ENCODE data around the gene GSTA3.

DNA sequence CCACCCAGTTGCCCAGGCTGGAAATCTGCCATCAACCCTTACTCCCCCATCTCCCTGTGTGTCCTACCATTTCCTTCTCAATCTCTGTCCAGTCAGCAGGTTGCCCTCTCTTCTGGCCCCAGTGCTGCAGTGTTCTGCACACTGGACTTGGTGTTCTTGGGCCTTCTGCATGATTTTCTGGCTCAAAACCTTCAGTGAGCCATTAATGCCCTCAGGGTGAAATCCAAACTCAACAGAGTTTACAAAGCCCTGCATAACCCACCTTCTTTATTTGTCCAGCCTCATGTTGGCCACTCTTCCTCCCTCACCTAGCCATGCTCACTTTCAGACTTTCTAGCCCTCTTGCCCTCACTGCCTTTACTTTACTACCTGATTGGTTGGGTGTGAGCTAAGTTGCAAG, 5.0 kb upstream of the GSTA3 start:
- TF ChIP-seq, protein P1, sequence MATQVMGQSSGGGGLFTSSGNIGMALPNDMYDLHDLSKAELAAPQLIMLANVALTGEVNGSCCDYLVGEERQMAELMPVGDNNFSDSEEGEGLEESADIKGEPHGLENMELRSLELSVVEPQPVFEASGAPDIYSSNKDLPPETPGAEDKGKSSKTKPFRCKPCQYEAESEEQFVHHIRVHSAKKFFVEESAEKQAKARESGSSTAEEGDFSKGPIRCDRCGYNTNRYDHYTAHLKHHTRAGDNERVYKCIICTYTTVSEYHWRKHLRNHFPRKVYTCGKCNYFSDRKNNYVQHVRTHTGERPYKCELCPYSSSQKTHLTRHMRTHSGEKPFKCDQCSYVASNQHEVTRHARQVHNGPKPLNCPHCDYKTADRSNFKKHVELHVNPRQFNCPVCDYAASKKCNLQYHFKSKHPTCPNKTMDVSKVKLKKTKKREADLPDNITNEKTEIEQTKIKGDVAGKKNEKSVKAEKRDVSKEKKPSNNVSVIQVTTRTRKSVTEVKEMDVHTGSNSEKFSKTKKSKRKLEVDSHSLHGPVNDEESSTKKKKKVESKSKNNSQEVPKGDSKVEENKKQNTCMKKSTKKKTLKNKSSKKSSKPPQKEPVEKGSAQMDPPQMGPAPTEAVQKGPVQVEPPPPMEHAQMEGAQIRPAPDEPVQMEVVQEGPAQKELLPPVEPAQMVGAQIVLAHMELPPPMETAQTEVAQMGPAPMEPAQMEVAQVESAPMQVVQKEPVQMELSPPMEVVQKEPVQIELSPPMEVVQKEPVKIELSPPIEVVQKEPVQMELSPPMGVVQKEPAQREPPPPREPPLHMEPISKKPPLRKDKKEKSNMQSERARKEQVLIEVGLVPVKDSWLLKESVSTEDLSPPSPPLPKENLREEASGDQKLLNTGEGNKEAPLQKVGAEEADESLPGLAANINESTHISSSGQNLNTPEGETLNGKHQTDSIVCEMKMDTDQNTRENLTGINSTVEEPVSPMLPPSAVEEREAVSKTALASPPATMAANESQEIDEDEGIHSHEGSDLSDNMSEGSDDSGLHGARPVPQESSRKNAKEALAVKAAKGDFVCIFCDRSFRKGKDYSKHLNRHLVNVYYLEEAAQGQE (IDR thresholded peaks at IDR 0.05; ENCODE audit: insufficient read depth in 1 of 2, low read depth in 2 of 2, low read length in 2 of 2) = no peak
- TF ChIP-seq POLR2AphosphoS5 (IDR thresholded peaks at IDR 0.05; ENCODE audit: low read depth, low read length) = no peak

Measured in PFSK-1 (cell line).